SU-DHL-6 (cell line): ENCODE measurements around the gene SLC9B2.

ENCODE experiments used
- H2AFZ ChIP-seq: fragments of 200-600 bp; sonication (generic); 2 replicates; pipeline ENCODE4 v1.6.1; 2014; ENCODE audit warnings: low read depth, mild to moderate bottlenecking, moderate library complexity, mixed read lengths, antibody characterized with exemption, low read length; ENCODE audit not compliant: severe bottlenecking
- H3F3A ChIP-seq: fragments of 200-600 bp; shearing (Covaris generic); 2 replicates; pipeline ENCODE4 v1.6.0; 2016; ENCODE audit warnings: antibody characterized with exemption, mild to moderate bottlenecking; ENCODE audit not compliant: insufficient read depth
- H3K27ac ChIP-seq: fragments of 200-600 bp; sonication (generic); 2 replicates; pipeline ENCODE4 v1.5.1; 2016; ENCODE audit warnings: low read depth, mild to moderate bottlenecking, low read length, moderate library complexity, mixed read lengths
- H3K27me3 ChIP-seq: fragments of 200-600 bp; sonication (generic), shearing (Covaris generic); 2 replicates; pipeline ENCODE4 v1.6.0; 2014; ENCODE audit warnings: mild to moderate bottlenecking, low read length
- H3K36me3 ChIP-seq: fragments of 200-600 bp; sonication (generic); 2 replicates; pipeline ENCODE4 v1.6.1; 2014; ENCODE audit warnings: mild to moderate bottlenecking, low read length, mixed read lengths
- H3K4me2 ChIP-seq: fragments of 300-600, 200-600 bp; shearing (Covaris generic), sonication (generic); 2 replicates; pipeline ENCODE4 v1.6.0; 2014; ENCODE audit warnings: low read length, low read depth, mild to moderate bottlenecking; ENCODE audit not compliant: poor library complexity, severe bottlenecking
- H3K4me3 ChIP-seq: fragments of 200-600 bp; sonication (generic); 2 replicates; pipeline ENCODE4 v1.5.1; 2014; ENCODE audit warnings: antibody characterized with exemption, low read length, mild to moderate bottlenecking, mixed read lengths; ENCODE audit not compliant: insufficient read depth, poor library complexity, severe bottlenecking
- H3K79me2 ChIP-seq: fragments of 200-600 bp; sonication (generic); 2 replicates; pipeline ENCODE4 v1.6.1; 2014; ENCODE audit warnings: mild to moderate bottlenecking, low read length, moderate library complexity; ENCODE audit not compliant: insufficient read depth
- H3K9ac ChIP-seq: fragments of 200-600 bp; sonication (generic); 2 replicates; pipeline ENCODE4 v1.7.0; 2014; ENCODE audit warnings: mild to moderate bottlenecking, low read length
- H3K9me2 ChIP-seq: fragments of 200-600 bp; sonication (generic); replicated peaks from 2 replicates; pipeline ENCODE4 v1.6.1; 2014; ENCODE audit warnings: low read length; ENCODE audit not compliant: insufficient read depth
- H3K9me3 ChIP-seq: fragments of 200-600 bp; sonication (generic); 2 replicates; pipeline ENCODE4 v1.6.1; 2014; ENCODE audit warnings: low read length, mixed read lengths; ENCODE audit not compliant: insufficient read depth
- H4K20me1 ChIP-seq: fragments of 200-600 bp; sonication (generic); 2 replicates; pipeline ENCODE4 v1.6.1; 2014; ENCODE audit warnings: low read depth, mild to moderate bottlenecking, antibody characterized with exemption, low read length, moderate library complexity, mixed read lengths
- CTCF ChIP-seq: fragments of 200-600 bp; sonication (generic); IDR thresholded peaks from one replicate; pipeline ENCODE4 v1.5.1; 2017; ENCODE audit warnings: antibody characterized with exemption, mild to moderate bottlenecking, low read length, moderate library complexity; ENCODE audit not compliant: insufficient read depth, poor library complexity, severe bottlenecking
- EZH2phosphoT487 ChIP-seq: fragments of 200-600 bp; sonication (generic), shearing (Covaris generic); conservative IDR thresholded peaks from 2 replicates; pipeline ENCODE4 v1.6.1; 2018; ENCODE audit warnings: mild to moderate bottlenecking, antibody characterized with exemption, low read length, moderate library complexity, mixed read lengths

SLC9B2 gene

GRCh38 chr4:103012060-103012459 lies 64.5 kb downstream of the SLC9B2 start:
- H3K4me2 ChIP-seq = no peak overlapping the region
- H3K36me3 ChIP-seq = no peaks in the 10 kb centered on the region
- TF ChIP-seq EZH2phosphoT487 (no peak), CTCF (no peak)
- H3K9me3 ChIP-seq = no peaks in the 10 kb centered on the region
- no peaks in the 10 kb centered on the region for H3K79me2 ChIP-seq
- no peaks in the 10 kb centered on the region for H3K27me3 ChIP-seq
- H3K9ac ChIP-seq = no peak overlapping the region
- no peak overlapping the region for H3K4me3 ChIP-seq
- no peak overlapping the region for H3K27ac ChIP-seq
- H2AFZ ChIP-seq = no peak overlapping the region
- no peaks in the 10 kb centered on the region for H3K9me2 ChIP-seq
- H4K20me1 ChIP-seq = no peaks in the 10 kb centered on the region
- no peaks in the 10 kb centered on the region for H3F3A ChIP-seq

GRCh38 chr4:103011378-103012025 lies 65.1 kb downstream of the SLC9B2 start:
- Histone ChIP-seq H4K20me1 (no peaks in the 10 kb centered on the region), H3K9ac (no peak overlapping the region), H3K27me3 (no peaks in the 10 kb centered on the region), H3K9me2 (no peaks in the 10 kb centered on the region), H3F3A (no peaks in the 10 kb centered on the region), H3K9me3 (no peaks in the 10 kb centered on the region), H3K4me3 (no peak overlapping the region), H3K4me2 (no peak overlapping the region), H3K36me3 (no peaks in the 10 kb centered on the region), H3K79me2 (no peaks in the 10 kb centered on the region), H2AFZ (no peak overlapping the region), H3K27ac (no peak overlapping the region)
- no peak for TF ChIP-seq EZH2phosphoT487
- TF ChIP-seq CTCF = no peak

- Histone ChIP-seq H3K9me2 (no peaks in the 10 kb centered on the region), H3K4me3 (no peak overlapping the region), H4K20me1 (no peaks in the 10 kb centered on the region), H3K4me2 (no peak overlapping the region), H2AFZ (no peak overlapping the region), H3K79me2 (no peaks in the 10 kb centered on the region), H3K36me3 (no peaks in the 10 kb centered on the region), H3F3A (no peaks in the 10 kb centered on the region), H3K27me3 (no peaks in the 10 kb centered on the region), H3K9me3 (no peaks in the 10 kb centered on the region), H3K27ac (no peak overlapping the region), H3K9ac (no peak overlapping the region)
- TF ChIP-seq CTCF (no peak), EZH2phosphoT487 (no peak)
Measured at GRCh38 chr4:103010804-103011203, 65.8 kb downstream of the SLC9B2 start.
